Neural progenitor cell (in vitro differentiated cells): Measurements from ENCODE around the gene POLD4. TPM values are rescaled to one million over a fixed set of nuclear protein-coding genes. Genes with fewer than 3 reads are reported as not detected.
"Not testable (repeated sequence)": the region's sequence is repeated elsewhere in the genome, so short reads cannot be mapped to it uniquely, and the experiment has no call there.

ENCODE experiments used
- DNase-seq: peaks from one replicate; pipeline ENCODE4 v3.0.0-alpha.2; 2016; ENCODE audit warnings: low spot score
- H2AFZ ChIP-seq: fragments of 200-600 bp; sonication (generic); replicated peaks from 2 replicates; pipeline ENCODE4 v1.6.1; 2016; ENCODE audit warnings: antibody characterized with exemption
- H3F3A ChIP-seq: fragments of 200-600 bp; sonication (generic); 2 replicates; pipeline ENCODE4 v1.6.1; 2016; ENCODE audit warnings: antibody characterized with exemption, low read depth
- H3K27ac ChIP-seq: fragments of 200-600 bp; sonication (generic); 2 replicates; pipeline ENCODE4 v1.5.1; 2016; ENCODE audit warnings: mild to moderate bottlenecking
- H3K27me3 ChIP-seq: fragments of 200-600 bp; sonication (generic); 2 replicates; pipeline ENCODE4 v1.6.1; 2016; ENCODE audit warnings: mild to moderate bottlenecking, moderate library complexity
- H3K36me3 ChIP-seq: fragments of 200-600 bp; sonication (generic); 2 replicates; pipeline ENCODE4 v1.5.1; 2016
- H3K4me1 ChIP-seq: fragments of 200-600 bp; sonication (generic); 2 replicates; pipeline ENCODE4 v1.6.1; 2016; ENCODE audit warnings: mixed run types
- H3K4me2 ChIP-seq: fragments of 200-600 bp; sonication (generic); 2 replicates; pipeline ENCODE4 v1.6.1; 2016
- H3K4me3 ChIP-seq: fragments of 200-600 bp; sonication (generic); 2 replicates; pipeline ENCODE4 v1.5.1; 2016
- H3K79me2 ChIP-seq: fragments of 200-600 bp; sonication (generic); 2 replicates; pipeline ENCODE4 v1.6.1; 2016; ENCODE audit warnings: low read depth
- H3K9ac ChIP-seq: fragments of 200-600 bp; sonication (generic); 2 replicates; pipeline ENCODE4 v1.6.1; 2016
- H3K9me3 ChIP-seq: fragments of 200-600 bp; sonication (generic); 2 replicates; pipeline ENCODE4 v1.5.1; 2016; ENCODE audit warnings: low read depth
- H4K20me1 ChIP-seq: fragments of 200-600 bp; sonication (generic); 2 replicates; pipeline ENCODE4 v1.6.1; 2016; ENCODE audit warnings: low read depth
- H3K27ac Mint-ChIP-seq: 3 replicates; pipeline ENCODE4 v1.8.0; 2021; ENCODE audit warnings: mixed read lengths
- H3K27me3 Mint-ChIP-seq: 2 replicates; pipeline ENCODE4 v1.8.0; 2022; ENCODE audit warnings: low read depth, mild to moderate bottlenecking, inconsistent platforms, moderate library complexity, mixed read lengths; ENCODE audit not compliant: insufficient read depth
- H3K36me3 Mint-ChIP-seq: 3 replicates; pipeline ENCODE4 v1.8.0; 2021; ENCODE audit warnings: mixed read lengths
- H3K4me1 Mint-ChIP-seq: 3 replicates; pipeline ENCODE4 v1.8.0; 2021; ENCODE audit warnings: mixed read lengths
- H3K4me3 Mint-ChIP-seq: 3 replicates; pipeline ENCODE4 v1.8.0; 2021; ENCODE audit warnings: mild to moderate bottlenecking, moderate library complexity, mixed read lengths
- H3K9me3 Mint-ChIP-seq: 3 replicates; pipeline ENCODE4 v1.8.0; 2020; ENCODE audit warnings: mixed read lengths
- CTCF ChIP-seq: fragments of 200-600 bp; sonication (generic); IDR thresholded peaks from 2 replicates; pipeline ENCODE4 v1.5.1; 2017; ENCODE audit warnings: antibody characterized with exemption, mild to moderate bottlenecking
- EZH2 ChIP-seq: fragments of 200-600 bp; sonication (generic); IDR thresholded peaks from 2 replicates; pipeline ENCODE4 v1.6.1; 2017; ENCODE audit warnings: antibody characterized with exemption, mild to moderate bottlenecking, moderate library complexity
- EZH2phosphoT487 ChIP-seq: fragments of 200-600 bp; sonication (generic); IDR thresholded peaks from 2 replicates; pipeline ENCODE4 v1.6.1; 2017; ENCODE audit warnings: antibody characterized with exemption
- total RNA-seq: library from RNA; depleted of rRNA; stranded (reverse); fragments of >200 nt; gene quantifications from 2 replicates; pipeline ENCODE4 v1.2.3, GENCODE V29; 2015; ENCODE audit warnings: low replicate concordance

POLD4 gene
- 1.1 and 17.8 TPM in 2 replicates for total RNA-seq

DNA sequence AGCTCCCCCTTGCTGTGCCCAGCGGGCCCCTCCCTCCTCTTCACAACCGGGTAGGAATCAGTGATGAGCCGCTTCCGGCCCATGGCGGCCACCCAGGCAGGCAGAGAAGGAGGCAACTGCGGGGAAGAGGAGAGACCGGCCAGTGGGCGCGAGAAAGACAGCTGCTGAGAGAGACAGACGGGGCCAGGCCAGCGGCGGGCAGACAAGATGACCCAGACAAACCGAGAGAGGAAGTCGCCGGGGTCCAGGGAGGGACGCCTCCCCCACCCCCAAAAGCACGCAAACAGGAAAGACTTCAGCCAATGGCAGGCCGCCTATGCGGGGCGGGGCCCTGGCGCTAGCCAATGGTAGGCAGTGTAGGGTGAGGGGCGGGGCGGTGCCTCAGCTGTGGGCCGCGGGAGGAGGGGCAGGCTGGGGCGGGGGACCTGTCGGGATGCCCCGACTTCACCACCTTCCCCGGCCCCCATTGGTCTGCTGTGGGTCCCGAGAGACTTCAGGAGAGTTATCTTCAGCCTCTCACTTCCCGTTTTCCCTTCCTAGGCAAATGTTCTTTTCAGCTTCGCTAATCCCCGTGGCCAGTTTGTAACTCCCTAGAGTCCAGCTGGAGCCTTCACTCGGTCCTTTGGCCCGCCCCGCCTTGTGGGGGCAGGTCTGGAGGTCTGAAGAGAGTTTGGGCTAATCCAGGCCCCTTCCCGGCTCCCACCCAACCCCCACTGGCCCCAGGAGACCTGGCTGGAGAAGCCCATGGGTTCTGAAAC is at the start of gene POLD4:
POLD4 (minus strand) TSS at position 230 of the 758 bp plus-strand sequence; CDS start at position 83, 147 bp downstream.
- peaks cover 25% of the 10 kb centered on the region for H3F3A ChIP-seq
- no peaks in the 10 kb centered on the region for H3K27me3 ChIP-seq
- TF ChIP-seq EZH2 (no peak), EZH2phosphoT487 (no peak), CTCF (no peak)
- peaks cover 5% of the 10 kb centered on the region for H3K27me3 Mint-ChIP-seq
- H3K9me3 Mint-ChIP-seq, result no peaks in the 10 kb centered on the region
- peak within 1 kb of the TSS; percentile 47 for H3K9ac ChIP-seq
- H3K36me3 Mint-ChIP-seq, result no peaks in the 10 kb centered on the region
- no peaks in the 10 kb centered on the region for H3K79me2 ChIP-seq
- no peaks in the 10 kb centered on the region for H3K36me3 ChIP-seq
- peak; percentile 98 for DNase-seq
- H3K27ac ChIP-seq, result peak within 1 kb of the TSS; percentile 87
- peaks cover 38% of the 10 kb centered on the region for H3K4me1 ChIP-seq
- H3K4me3 ChIP-seq, result peak within 1 kb of the TSS; percentile 89
- peak within 1 kb of the TSS; percentile 91 for H3K4me2 ChIP-seq
- H3K4me1 Mint-ChIP-seq, result peaks cover 37% of the 10 kb centered on the region
- no peaks in the 10 kb centered on the region for H4K20me1 ChIP-seq
- no peaks in the 10 kb centered on the region for H3K9me3 ChIP-seq
- peak within 1 kb of the TSS; percentile 87 for H3K4me3 Mint-ChIP-seq
- H2AFZ ChIP-seq, result peak within 1 kb of the TSS; percentile 92
- peak within 1 kb of the TSS; percentile 10 for H3K27ac Mint-ChIP-seq

DNA sequence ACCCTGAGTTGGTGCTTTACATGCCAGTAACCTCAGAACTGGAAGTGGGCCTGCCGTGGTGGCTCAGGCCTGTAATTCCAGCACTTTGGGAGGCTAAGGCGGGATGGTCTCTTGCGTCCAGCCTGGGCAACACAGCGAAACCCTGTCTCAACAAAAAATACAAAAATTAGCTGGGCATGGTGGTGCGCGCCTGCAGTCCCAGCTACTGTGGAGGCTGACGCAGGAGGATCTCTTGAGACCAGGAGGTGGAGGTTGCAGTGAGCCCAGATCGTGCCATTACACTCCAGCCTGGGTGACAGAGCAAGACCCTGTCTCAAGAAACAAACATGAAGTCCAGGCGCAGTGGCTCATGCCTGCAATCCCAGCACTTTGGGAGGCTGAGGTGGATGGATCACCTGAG is 49.7 kb upstream of the POLD4 start:
- H3K4me3 ChIP-seq, H3K27ac ChIP-seq, H3K9me3 ChIP-seq, H3K9me3 Mint-ChIP-seq, H3K36me3 ChIP-seq, H4K20me1 ChIP-seq, H3K27me3 ChIP-seq, DNase-seq, H3K36me3 Mint-ChIP-seq, H3F3A ChIP-seq, H3K4me2 ChIP-seq, H3K9ac ChIP-seq, H3K27me3 Mint-ChIP-seq, H2AFZ ChIP-seq: not testable (repeated sequence)
- Mint-ChIP-seq H3K4me3 (peak overlapping the region; percentile 76), H3K4me1 (peaks cover 38% of the 10 kb centered on the region), H3K27ac (peak overlapping the region; percentile 93)
- Histone ChIP-seq H3K4me1 (peaks cover 13% of the 10 kb centered on the region), H3K79me2 (peaks cover 16% of the 10 kb centered on the region)

GRCh38 chr11:67402192-67402839 is 49.0 kb upstream of the POLD4 start:
- not testable (repeated sequence) for H2AFZ ChIP-seq, H3K27me3 Mint-ChIP-seq, H3K27me3 ChIP-seq, H3K27ac ChIP-seq, H3K36me3 Mint-ChIP-seq, H3K36me3 ChIP-seq, H3K9ac ChIP-seq, H3F3A ChIP-seq, H3K9me3 Mint-ChIP-seq, H3K4me3 ChIP-seq, H3K9me3 ChIP-seq, DNase-seq, H4K20me1 ChIP-seq
- peak overlapping the region; percentile 50 for H3K27ac Mint-ChIP-seq
- peaks cover 35% of the 10 kb centered on the region for H3K4me1 Mint-ChIP-seq
- peaks cover 13% of the 10 kb centered on the region for H3K4me1 ChIP-seq
- H3K79me2 ChIP-seq, result peaks cover 16% of the 10 kb centered on the region
- H3K4me3 Mint-ChIP-seq, result peak overlapping the region; percentile 65
- H3K4me2 ChIP-seq, result peak overlapping the region; percentile 69

GRCh38 chr11:67401495-67402191 is 48.3 kb upstream of the POLD4 start, which contains the start of gene PPP1CA:
Gene PPP1CA (minus strand): TSS chr11:67401858. CDS start chr11:67401782, 76 bp downstream.
- H3K9me3 Mint-ChIP-seq, result no peaks in the 10 kb centered on the region
- peak; percentile 96 for DNase-seq
- H3K27ac Mint-ChIP-seq, result peak within 1 kb of the TSS; percentile 50

More at GRCh38 chr11:67401495-67402191, 48.3 kb upstream of the POLD4 start, which contains the start of gene PPP1CA:
- no peak within 1 kb of the TSS for H2AFZ ChIP-seq
- peaks cover 13% of the 10 kb centered on the region for H3K4me1 ChIP-seq
- Mint-ChIP-seq H3K27me3 (peaks cover 8% of the 10 kb centered on the region), H3K4me3 (peak within 1 kb of the TSS; percentile 86), H3K4me1 (peaks cover 31% of the 10 kb centered on the region), H3K36me3 (peaks cover 8% of the 10 kb centered on the region)
- no peaks in the 10 kb centered on the region for H3K36me3 ChIP-seq
- H3K9me3 ChIP-seq, result no peaks in the 10 kb centered on the region
- H3K27ac ChIP-seq, result no peak within 1 kb of the TSS
- H3K9ac ChIP-seq, result peak within 1 kb of the TSS; percentile 75
- peak within 1 kb of the TSS; percentile 95 for H3K4me2 ChIP-seq
- peaks cover 16% of the 10 kb centered on the region for H3K79me2 ChIP-seq
- H3K4me3 ChIP-seq, result peak within 1 kb of the TSS; percentile 87
- no peaks in the 10 kb centered on the region for H3K27me3 ChIP-seq
- H3F3A ChIP-seq, result peaks cover 7% of the 10 kb centered on the region
- peaks cover 8% of the 10 kb centered on the region for H4K20me1 ChIP-seq
- no peak for TF ChIP-seq EZH2
- TF ChIP-seq EZH2phosphoT487, result no peak
- TF ChIP-seq CTCF, result peak; percentile 59
